Tibial nerve (tissue), 3 donors: ENCODE data around the gene GTF2F2.

Source experiments
- POLR2A ChIP-seq, 2 donors: fragments of 450-650 bp; IDR thresholded peaks; one replicate each; pipeline ENCODE4 v1.6.1; 2017; ENCODE audit warnings: antibody characterized with exemption in 2 of 2, mild to moderate bottlenecking in 2 of 2, moderate library complexity in 2 of 2
- TF ChIP-seq, protein P1 (sequence below), 5 experiments: fragments of 200-600 bp in 3 of 5; fragments of 450-650 bp in 2 of 5; sonication (generic) in 3 of 5; IDR thresholded peaks; one replicate each; pipeline ENCODE4 v1.5.1; 2016 to 2019; ENCODE audit warnings: antibody characterized with exemption in 5 of 5, mild to moderate bottlenecking in 3 of 5, moderate library complexity in 2 of 5

DNA sequence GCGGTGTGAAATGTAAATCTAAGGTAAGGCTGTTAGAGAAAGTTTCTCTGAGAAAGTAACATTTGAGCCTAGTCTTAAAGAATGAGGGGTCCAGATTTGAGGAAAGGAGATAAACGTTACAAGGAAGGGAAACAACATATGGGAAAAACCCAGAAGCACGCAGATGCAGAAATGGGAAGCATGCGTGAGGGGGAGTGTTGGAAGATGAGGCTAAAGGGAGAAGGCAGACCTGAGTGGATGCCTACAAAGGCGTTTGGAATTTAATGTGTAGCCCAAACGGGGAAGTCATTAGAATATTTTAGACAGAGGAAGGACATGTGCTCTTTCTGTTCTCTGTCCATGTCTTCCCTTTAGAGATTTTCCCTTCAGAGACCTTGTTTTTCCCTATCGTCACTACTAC lies 159.7 kb downstream of the GTF2F2 start:
- TF ChIP-seq, protein P1, sequence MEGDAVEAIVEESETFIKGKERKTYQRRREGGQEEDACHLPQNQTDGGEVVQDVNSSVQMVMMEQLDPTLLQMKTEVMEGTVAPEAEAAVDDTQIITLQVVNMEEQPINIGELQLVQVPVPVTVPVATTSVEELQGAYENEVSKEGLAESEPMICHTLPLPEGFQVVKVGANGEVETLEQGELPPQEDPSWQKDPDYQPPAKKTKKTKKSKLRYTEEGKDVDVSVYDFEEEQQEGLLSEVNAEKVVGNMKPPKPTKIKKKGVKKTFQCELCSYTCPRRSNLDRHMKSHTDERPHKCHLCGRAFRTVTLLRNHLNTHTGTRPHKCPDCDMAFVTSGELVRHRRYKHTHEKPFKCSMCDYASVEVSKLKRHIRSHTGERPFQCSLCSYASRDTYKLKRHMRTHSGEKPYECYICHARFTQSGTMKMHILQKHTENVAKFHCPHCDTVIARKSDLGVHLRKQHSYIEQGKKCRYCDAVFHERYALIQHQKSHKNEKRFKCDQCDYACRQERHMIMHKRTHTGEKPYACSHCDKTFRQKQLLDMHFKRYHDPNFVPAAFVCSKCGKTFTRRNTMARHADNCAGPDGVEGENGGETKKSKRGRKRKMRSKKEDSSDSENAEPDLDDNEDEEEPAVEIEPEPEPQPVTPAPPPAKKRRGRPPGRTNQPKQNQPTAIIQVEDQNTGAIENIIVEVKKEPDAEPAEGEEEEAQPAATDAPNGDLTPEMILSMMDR (IDR thresholded peaks at IDR 0.05): no peak
- TF ChIP-seq POLR2A (IDR thresholded peaks at IDR 0.05): no peak
